ENCODE data around the gene BCAS3.

DNA sequence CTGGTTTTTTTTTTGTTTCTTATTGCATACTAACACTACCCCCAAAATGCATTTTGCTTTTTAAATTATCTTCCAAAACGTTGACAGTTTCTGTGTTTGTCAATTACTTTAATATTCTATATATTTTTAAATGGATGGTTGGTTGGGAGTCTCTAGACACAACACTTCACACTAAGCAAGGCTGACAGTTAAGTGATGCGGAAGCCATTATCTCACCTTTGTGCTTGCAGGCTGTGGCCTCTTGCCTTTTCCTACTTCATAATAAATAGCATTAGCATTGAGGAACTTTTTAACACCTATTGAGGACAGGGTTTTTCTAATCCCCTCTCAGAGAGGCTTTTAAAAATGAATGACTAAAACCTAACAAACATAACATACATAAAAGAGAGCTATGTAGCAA, 441.2 kb downstream of the BCAS3 start:
- TF ChIP-seq, protein P1, sequence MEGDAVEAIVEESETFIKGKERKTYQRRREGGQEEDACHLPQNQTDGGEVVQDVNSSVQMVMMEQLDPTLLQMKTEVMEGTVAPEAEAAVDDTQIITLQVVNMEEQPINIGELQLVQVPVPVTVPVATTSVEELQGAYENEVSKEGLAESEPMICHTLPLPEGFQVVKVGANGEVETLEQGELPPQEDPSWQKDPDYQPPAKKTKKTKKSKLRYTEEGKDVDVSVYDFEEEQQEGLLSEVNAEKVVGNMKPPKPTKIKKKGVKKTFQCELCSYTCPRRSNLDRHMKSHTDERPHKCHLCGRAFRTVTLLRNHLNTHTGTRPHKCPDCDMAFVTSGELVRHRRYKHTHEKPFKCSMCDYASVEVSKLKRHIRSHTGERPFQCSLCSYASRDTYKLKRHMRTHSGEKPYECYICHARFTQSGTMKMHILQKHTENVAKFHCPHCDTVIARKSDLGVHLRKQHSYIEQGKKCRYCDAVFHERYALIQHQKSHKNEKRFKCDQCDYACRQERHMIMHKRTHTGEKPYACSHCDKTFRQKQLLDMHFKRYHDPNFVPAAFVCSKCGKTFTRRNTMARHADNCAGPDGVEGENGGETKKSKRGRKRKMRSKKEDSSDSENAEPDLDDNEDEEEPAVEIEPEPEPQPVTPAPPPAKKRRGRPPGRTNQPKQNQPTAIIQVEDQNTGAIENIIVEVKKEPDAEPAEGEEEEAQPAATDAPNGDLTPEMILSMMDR (IDR thresholded peaks at IDR 0.05), result no peak
- TF ChIP-seq POLR2A (IDR thresholded peaks at IDR 0.05), result no peak

Data from body of pancreas (tissue), 4 donors.